HG02938 (cell line): Measurements from ENCODE around the gene RNF7.
A peak's percentile ranks its signal among the peaks of the same experiment; 100 is the strongest.
"Not testable (repeated sequence)": the region's sequence is repeated elsewhere in the genome, so short reads cannot be mapped to it uniquely, and the experiment has no call there.

Experiments used
- ATAC-seq: cut with Tn5 transposase; IDR thresholded peaks from one replicate; pipeline ENCODE4 v1.9.1; 2021; ENCODE audit warnings: mild to moderate bottlenecking, moderate library complexity; ENCODE audit not compliant: unreplicated experiment

RNF7 gene

GRCh38 chr3:141738022-141738890 is at the start of gene RNF7:
RNF7 (plus strand) TSS chr3:141738298; CDS start chr3:141738342, 44 bp downstream.
- ATAC-seq = peak; percentile 93

DNA sequence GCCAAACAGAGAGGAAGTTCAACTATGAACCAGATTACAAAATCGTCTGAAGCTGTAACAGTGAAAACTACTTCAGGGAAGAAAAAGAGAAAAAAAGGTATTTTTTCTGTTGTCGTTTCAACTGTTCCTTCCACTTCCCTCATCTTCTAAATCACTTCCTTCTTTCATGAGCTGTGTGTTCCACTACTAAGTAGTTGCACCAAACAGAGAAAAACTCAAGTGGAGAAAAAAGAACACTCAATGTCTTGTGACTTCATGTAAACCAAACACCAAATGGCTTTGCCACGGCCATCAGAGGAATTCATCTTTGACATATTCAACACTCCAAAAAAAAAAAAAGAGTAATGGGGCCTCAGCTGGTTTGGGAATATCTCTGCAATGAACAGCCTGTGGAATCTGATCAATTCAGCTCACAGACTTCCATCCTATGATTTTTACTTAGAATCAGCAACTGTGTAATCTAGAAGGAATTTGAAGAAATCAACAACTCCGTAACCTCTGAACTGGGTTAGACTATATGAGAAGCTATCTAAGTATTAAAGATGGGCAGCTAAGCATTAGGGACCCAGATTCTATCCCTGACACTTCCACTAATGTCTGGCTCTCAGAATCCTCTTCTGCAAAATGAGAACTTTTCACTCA is 47.5 kb upstream of the RNF7 start:
- ATAC-seq = no peak

GRCh38 chr3:141691471-141691870 is 46.6 kb upstream of the RNF7 start:
- ATAC-seq = not testable (repeated sequence)

- ATAC-seq = not testable (repeated sequence)
These were observed 45.1 kb upstream of the RNF7 start for GRCh38 chr3:141692973-141693372.

- ATAC-seq = no peak
These were observed 38.8 kb upstream of the RNF7 start for GRCh38 chr3:141699324-141699723.

DNA sequence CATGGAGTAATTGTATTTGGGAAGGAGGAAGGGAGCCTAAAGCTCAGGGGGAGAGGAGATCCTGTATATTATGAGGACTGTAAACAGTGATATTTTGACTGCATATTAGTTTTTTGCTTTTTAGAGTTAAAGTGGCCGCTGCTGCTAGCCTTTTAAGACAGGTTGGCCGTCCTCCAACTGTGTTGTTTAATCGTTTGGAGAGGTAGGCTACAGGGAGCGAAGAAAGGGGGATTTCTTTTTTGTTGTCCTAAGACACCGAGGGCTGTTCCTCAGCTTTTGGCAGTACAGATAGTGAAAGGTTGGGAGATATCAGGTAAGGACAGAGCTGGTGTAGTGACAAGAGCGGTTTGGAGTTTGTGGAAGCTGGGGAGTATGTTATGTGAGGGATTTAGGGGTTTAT is 38.2 kb upstream of the RNF7 start:
- no peak for ATAC-seq

DNA sequence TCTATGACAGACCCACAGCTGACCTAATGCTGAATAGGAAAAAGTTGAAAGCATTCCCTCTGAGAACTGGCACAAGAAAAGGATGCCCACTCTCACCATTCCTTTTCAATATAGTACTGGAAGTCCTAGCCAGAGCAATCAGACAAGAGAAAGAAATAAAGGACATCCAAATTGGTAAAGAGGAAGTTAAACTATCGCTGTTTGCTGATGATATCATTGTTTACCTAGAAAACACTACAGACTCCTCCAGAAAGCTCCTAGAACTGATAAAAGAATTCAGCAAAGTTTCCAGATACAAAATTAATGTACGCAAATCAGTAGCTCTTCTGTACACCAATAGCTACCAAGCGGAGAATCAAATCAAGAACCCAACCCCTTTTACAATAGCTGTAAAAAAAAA is 34.7 kb upstream of the RNF7 start:
- not testable (repeated sequence) for ATAC-seq

DNA sequence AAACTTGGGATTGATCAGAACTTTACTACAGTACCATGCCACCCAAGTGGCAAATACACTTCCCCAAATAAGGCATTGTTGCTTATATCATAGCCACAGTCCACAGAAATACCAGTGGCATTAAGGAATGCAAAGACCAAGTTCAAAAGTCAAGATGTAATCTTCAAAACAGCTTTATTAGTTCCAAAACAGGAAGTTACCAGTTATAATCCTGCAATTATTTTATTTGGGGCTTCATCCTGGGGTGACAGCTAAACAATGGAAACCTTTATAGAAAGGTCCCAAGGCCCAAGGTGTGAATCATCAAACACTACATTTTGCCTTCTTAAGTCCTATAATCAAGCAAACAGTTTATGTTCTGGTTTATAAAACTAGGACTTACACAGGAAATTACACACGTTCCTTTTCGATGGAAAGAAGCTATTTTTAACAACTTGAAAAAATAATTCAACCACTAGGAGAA is 30.3 kb upstream of the RNF7 start:
- no peak for ATAC-seq

- ATAC-seq = no peak
These were observed 29.7 kb upstream of the RNF7 start for GRCh38 chr3:141708367-141708766.

- no peak for ATAC-seq
These were observed 28.9 kb upstream of the RNF7 start for GRCh38 chr3:141709126-141709770.

DNA sequence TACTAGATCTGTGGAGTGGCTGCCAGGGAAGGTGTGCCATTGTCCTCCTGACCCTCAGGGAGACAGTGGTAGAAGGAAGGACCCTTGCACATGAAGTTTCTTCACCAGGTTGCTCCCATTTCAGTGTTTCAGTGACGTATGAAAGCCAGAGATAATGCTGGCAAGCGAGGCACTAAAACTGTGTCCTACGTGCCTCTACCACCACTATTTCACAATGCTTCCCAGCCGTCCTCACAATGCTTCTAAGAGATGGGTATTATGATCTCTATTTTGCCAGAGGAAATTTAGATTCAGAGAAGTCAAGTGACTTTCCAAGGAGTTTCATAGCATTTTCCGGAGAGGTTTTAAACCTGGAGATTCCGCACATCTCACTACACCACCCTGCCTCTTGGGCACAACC is 28.0 kb upstream of the RNF7 start:
- ATAC-seq = no peak

DNA sequence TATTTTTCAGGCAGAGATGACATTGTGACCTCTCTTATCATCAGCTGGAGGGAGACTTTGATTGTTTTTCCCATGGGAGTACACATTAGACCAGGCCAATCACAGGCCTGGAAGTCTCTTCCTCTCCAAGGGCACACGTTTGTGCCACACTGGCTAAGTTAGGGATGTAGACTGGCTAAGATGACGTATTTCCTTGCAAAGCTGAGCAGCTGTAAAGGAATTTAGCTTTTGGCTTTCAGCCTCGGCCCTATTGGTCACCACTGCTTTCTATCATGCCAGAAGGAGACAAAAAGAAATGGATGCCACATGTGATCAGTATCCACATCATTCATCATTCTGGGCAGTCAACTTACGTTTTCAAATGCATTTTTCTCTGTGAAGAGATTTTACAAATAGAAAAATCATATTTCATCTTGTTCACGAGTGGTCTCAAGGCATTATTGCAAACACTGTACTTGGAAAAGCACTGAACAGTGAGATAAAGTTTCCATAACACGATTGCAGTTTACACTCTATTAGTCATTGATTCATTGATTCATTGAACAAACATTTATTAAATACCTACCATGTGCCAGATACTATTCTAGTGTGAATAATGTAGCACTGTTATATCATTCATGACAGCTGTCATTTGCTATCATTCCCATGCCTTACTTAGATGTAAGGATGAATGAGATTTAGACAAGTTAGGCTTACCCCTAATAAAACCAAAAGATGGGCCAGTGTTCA is 27.0 kb upstream of the RNF7 start:
- ATAC-seq = no peak

DNA sequence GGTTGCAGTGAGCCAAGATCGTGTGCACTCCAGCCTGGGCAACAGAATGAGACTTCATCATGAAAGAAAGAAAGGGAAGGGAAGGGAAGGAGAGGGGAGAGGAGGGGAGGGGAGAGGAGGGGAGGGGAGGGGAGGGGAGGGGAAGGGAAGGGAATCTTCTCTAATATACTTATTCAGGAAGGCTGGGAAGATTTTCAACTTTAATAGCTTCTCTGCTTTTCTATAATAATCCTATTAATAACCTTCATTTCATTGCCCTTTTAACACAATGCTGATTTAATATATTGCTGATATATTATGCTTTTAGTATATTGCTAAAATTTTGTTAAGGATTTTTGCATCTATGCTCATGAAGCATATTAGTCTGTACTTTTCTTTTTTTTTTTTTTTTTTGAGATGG is 23.4 kb upstream of the RNF7 start:
- ATAC-seq = no peak

DNA sequence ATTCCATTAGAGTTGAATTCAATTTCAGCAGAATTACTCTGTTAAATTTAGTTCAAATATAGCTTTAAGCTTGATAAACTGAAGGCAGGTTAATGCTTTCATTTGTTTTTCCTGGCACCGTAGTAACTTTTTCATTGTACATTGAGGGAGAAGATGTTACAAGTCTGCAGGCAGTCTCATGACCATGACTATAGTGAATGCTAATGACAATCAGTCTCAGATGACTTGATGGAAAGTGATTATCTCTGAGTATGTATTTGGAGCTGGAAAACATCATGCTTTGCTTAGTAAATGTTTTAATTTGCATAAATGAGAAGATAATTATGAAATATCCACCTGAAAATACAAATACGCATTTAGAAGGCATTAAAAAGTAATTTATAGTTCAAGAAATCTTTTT is 16.0 kb upstream of the RNF7 start:
- ATAC-seq = no peak

- no peak for ATAC-seq
These were observed 15.4 kb upstream of the RNF7 start for GRCh38 chr3:141722648-141723047.

- ATAC-seq = no peak
These were observed 14.8 kb upstream of the RNF7 start for GRCh38 chr3:141723255-141723654.

- no peak for ATAC-seq
These were observed 13.9 kb upstream of the RNF7 start for GRCh38 chr3:141724186-141724585.

- ATAC-seq = no peak
These were observed 13.1 kb upstream of the RNF7 start for GRCh38 chr3:141725036-141725435.

- ATAC-seq = no peak
These were observed 11.6 kb upstream of the RNF7 start for GRCh38 chr3:141726483-141726882.

DNA sequence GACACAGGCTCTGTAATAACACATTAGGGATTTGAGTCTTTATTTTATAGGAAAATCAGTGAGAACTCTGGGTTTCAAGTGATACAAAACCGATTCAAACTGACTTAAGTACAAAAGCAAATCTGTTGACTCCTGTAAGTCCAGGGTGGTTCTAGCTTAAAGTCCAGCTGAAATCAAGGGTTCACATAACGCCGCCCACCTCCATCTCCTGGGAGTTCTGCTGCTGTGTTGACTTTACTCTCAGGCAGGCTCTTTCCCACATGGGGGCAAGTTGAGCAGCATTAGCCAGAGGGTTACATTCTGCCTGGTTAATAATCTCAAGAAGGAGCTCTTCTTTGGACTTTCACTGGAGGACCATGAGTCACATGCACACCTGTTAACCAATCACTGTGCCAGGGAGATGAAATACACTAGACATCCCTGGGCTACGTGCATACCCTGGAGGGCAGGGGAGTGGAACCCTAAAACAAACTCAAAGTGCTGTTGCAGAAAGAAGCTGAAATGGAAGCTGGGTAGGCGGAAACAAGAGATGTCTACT is 9.7 kb upstream of the RNF7 start:
- no peak for ATAC-seq

GRCh38 chr3:141729240-141729639 is 8.9 kb upstream of the RNF7 start:
- no peak for ATAC-seq
